Neural progenitor cell (in vitro differentiated cells): ENCODE data around the gene ODF2.

Source experiments
- CTCF ChIP-seq: fragments of 200-600 bp; sonication (generic); IDR thresholded peaks from 2 replicates; pipeline ENCODE4 v1.5.1; 2017; ENCODE audit warnings: antibody characterized with exemption, mild to moderate bottlenecking
- EZH2 ChIP-seq: fragments of 200-600 bp; sonication (generic); IDR thresholded peaks from 2 replicates; pipeline ENCODE4 v1.6.1; 2017; ENCODE audit warnings: antibody characterized with exemption, mild to moderate bottlenecking, moderate library complexity
- EZH2phosphoT487 ChIP-seq: fragments of 200-600 bp; sonication (generic); IDR thresholded peaks from 2 replicates; pipeline ENCODE4 v1.6.1; 2017; ENCODE audit warnings: antibody characterized with exemption

- TF ChIP-seq EZH2phosphoT487 (no peak), CTCF (no peak), EZH2 (no peak)
Measured at GRCh38 chr9:128485414-128485855, 29.6 kb downstream of the ODF2 start.
